ENCODE measurements around the gene EFCC1. TPM values are rescaled to one million over a fixed set of nuclear protein-coding genes. Genes with fewer than 3 reads are reported as not detected.

Gene EFCC1
- total and polyA plus RNA-seq, 2 donors from 2014 or later = 2.4 to 3.7 TPM

DNA sequence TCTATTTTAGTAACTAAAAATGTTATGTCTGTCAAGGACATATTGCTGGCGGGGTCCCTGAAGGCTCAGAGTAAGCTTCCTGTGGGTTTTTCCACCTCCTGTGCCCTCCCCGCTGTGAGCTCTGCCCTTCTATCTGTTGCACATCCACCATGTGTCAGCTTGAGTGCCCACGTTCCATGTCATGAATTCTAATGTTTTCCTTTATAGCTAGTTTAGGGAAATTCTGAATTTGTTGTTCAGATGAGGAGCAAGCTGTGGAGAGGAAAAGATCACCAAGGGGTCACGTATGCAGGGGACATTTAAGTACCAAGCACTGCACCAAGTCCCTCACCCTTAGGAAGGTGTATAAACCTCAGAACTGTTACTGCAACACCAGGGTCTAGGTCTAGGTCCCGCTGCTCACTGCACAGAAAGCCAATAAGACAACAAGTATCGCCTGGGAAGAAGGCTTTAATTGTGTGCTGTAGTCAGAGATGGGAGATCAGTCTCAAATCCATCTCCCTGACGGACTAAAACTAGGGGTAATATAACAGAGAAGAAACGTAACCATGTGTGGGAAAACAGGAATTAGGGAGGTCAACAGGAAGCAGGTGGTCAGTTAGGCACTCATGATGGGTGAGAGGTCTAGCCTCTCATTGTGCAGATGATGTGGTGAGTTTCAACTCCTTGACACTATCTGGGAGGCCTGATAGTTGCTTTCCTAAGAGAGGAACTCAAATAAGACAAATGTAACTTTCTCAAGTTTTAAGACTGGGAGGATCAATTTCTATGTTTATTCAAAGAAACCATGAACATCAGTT is 69.2 kb downstream of the EFCC1 start:
- Histone ChIP-seq H3K9me3 (ENCODE audit: control insufficient read depth in 2 of 3, insufficient read depth in 1 of 3, low read length in 3 of 3) (no peaks in the 10 kb centered on the region), H3K27me3 (ENCODE audit: control insufficient read depth, insufficient read depth, low read length) (no peaks in the 10 kb centered on the region), H3K36me3 (ENCODE audit: control insufficient read depth in 2 of 3, insufficient read depth in 3 of 3, low read length in 3 of 3) (no peaks in the 10 kb centered on the region), H3K27ac (ENCODE audit: low read depth in 2 of 2, low read length in 2 of 2) (no peak overlapping the region), H3K9ac (ENCODE audit: low read length in 3 of 3) (no peak overlapping the region), H3K4me3 (ENCODE audit: low read length in 3 of 3) (no peak overlapping the region), H3K4me1 (ENCODE audit: control insufficient read depth in 2 of 3, insufficient read depth in 2 of 3, low read depth in 1 of 3, low read length in 3 of 3) (no peaks in the 10 kb centered on the region)
- intact Hi-C loops (cut with DNase I) = no loop called here
- DNase-seq = no peak
- FAIRE-seq = no peak
- TF ChIP-seq, protein P1, sequence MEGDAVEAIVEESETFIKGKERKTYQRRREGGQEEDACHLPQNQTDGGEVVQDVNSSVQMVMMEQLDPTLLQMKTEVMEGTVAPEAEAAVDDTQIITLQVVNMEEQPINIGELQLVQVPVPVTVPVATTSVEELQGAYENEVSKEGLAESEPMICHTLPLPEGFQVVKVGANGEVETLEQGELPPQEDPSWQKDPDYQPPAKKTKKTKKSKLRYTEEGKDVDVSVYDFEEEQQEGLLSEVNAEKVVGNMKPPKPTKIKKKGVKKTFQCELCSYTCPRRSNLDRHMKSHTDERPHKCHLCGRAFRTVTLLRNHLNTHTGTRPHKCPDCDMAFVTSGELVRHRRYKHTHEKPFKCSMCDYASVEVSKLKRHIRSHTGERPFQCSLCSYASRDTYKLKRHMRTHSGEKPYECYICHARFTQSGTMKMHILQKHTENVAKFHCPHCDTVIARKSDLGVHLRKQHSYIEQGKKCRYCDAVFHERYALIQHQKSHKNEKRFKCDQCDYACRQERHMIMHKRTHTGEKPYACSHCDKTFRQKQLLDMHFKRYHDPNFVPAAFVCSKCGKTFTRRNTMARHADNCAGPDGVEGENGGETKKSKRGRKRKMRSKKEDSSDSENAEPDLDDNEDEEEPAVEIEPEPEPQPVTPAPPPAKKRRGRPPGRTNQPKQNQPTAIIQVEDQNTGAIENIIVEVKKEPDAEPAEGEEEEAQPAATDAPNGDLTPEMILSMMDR (IDR thresholded peaks at IDR 0.05; ENCODE audit: borderline replicate concordance, extremely low read depth, insufficient read depth) = no peak

DNA sequence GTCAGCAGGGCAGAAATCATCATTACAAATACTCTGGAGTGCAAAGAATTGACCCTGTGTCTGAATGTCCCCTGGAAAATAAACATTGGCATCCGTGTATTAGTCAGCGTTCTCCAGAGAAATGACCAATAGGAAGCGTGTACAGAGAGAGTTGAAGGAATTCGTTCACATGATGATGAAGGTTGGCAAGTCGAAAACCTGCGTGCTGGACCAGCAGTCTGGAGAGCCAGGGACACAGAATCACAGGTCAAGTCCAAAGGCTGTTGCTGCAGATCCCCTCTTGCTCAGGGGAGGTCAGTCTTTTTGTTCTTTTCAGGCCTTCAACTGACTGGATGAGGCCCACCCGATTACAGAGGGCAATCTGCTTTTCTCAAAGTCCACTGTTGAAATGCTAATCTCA is 76.1 kb downstream of the EFCC1 start:
- Histone ChIP-seq H3K9ac (ENCODE audit: low read length in 3 of 3) (no peak overlapping the region), H3K27ac (ENCODE audit: low read depth in 2 of 2, low read length in 2 of 2) (no peak overlapping the region), H3K4me3 (ENCODE audit: low read length in 3 of 3) (no peak overlapping the region), H3K36me3 (ENCODE audit: control insufficient read depth in 2 of 3, insufficient read depth in 3 of 3, low read length in 3 of 3) (no peaks in the 10 kb centered on the region), H3K4me1 (ENCODE audit: control insufficient read depth in 2 of 3, insufficient read depth in 2 of 3, low read depth in 1 of 3, low read length in 3 of 3) (no peaks in the 10 kb centered on the region), H3K27me3 (ENCODE audit: control insufficient read depth, insufficient read depth, low read length) (no peaks in the 10 kb centered on the region), H3K9me3 (ENCODE audit: control insufficient read depth in 2 of 3, insufficient read depth in 1 of 3, low read length in 3 of 3) (no peaks in the 10 kb centered on the region)
- TF ChIP-seq, protein P1 (IDR thresholded peaks at IDR 0.05; ENCODE audit: borderline replicate concordance, extremely low read depth, insufficient read depth) = no peak
- DNase-seq = no peak
- FAIRE-seq = no peak
- intact Hi-C loops (cut with DNase I) = no loop called here

DNA sequence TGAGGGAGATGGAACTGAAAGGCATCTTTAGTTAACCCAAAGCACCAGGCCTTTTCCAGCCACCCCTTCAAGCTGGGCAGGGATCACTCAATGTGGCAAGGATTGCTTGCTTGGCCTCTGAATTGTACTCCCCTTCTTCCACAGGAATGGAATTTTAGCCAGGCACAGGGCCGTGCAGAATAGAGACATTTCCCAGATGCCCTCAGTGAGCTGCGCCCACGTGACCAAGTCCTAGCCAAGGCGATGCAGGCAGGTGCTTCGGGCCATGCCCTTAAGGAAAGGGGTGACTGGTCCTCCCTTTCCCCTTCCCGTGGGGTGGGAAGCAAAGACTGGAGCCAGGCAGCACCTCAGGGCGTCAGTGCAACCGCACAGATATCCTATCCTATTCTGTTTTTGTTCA is 77.4 kb downstream of the EFCC1 start:
- TF ChIP-seq, protein P1 (IDR thresholded peaks at IDR 0.05; ENCODE audit: borderline replicate concordance, extremely low read depth, insufficient read depth) = no peak
- H3K27me3 ChIP-seq (ENCODE audit: control insufficient read depth, insufficient read depth, low read length) = no peaks in the 10 kb centered on the region
- no peak for FAIRE-seq

More for the DNA sequence above, 77.4 kb downstream of the EFCC1 start:
- no peak overlapping the region for H3K27ac ChIP-seq (ENCODE audit: low read depth in 2 of 2, low read length in 2 of 2)
- H3K9ac ChIP-seq (ENCODE audit: low read length in 3 of 3) = no peak overlapping the region
- H3K4me3 ChIP-seq (ENCODE audit: low read length in 3 of 3) = no peak overlapping the region
- no peak for DNase-seq
- intact Hi-C loops (cut with DNase I) = no loop called here
- H3K4me1 ChIP-seq (ENCODE audit: control insufficient read depth in 2 of 3, insufficient read depth in 2 of 3, low read depth in 1 of 3, low read length in 3 of 3) = no peaks in the 10 kb centered on the region
- H3K9me3 ChIP-seq (ENCODE audit: control insufficient read depth in 2 of 3, insufficient read depth in 1 of 3, low read length in 3 of 3) = no peaks in the 10 kb centered on the region
- no peaks in the 10 kb centered on the region for H3K36me3 ChIP-seq (ENCODE audit: control insufficient read depth in 2 of 3, insufficient read depth in 3 of 3, low read length in 3 of 3)
